Activated CD8-positive, alpha-beta memory T cell treated with anti-CD3 and anti-CD28 coated beads for 36 hours (primary cell): ENCODE data around the gene GLG1. TPM values are rescaled to one million over a fixed set of nuclear protein-coding genes. Genes with fewer than 3 reads are reported as not detected.

Experiments
- CTCF ChIA-PET: fragments of 350-600 bp; sonication (Branson Sonifier 250); formaldehyde crosslinking; loops from one replicate; lab custom pipeline; 2021; ENCODE audit warnings: antibody characterized with exemption; lab: Charles Lee
- POLR2A ChIA-PET: fragments of 350-600 bp; sonication (Branson Sonifier 250); formaldehyde crosslinking; loops from one replicate; lab custom pipeline; 2021; ENCODE audit warnings: antibody characterized with exemption; lab: Charles Lee
- total RNA-seq, 2 experiments: library from RNA; stranded (reverse); gene quantifications; one replicate each; pipeline ENCODE4 v1.2.3, GENCODE V29; 2021

Gene GLG1
- total RNA-seq, 2 experiments from 2014 or later = 48.7 to 49.4 TPM

GRCh38 chr16:74585846-74586443 lies 21.0 kb downstream of the GLG1 start:
- CTCF ChIA-PET = no interaction called here
- POLR2A ChIA-PET = no interaction called here

- ChIA-PET CTCF (no interaction called here), POLR2A (no interaction called here)
These were observed 22.8 kb downstream of the GLG1 start for GRCh38 chr16:74583926-74584666.

GRCh38 chr16:74582970-74583369 lies 23.9 kb downstream of the GLG1 start:
- POLR2A ChIA-PET = no interaction called here
- CTCF ChIA-PET = interaction anchor here (0.6 kb wide), 1 partner anchor 15 kb away, joined by 7 read pairs; no protein-coding TSS in a partner anchor

- CTCF ChIA-PET = no interaction called here
- POLR2A ChIA-PET = no interaction called here
These were observed 26.1 kb downstream of the GLG1 start for GRCh38 chr16:74580833-74581232.

- ChIA-PET CTCF (interaction anchor here (0.6 kb wide), 1 partner anchor 81 kb away, joined by 4 read pairs; no protein-coding TSS in a partner anchor), POLR2A (no interaction called here)
These were observed 28.1 kb downstream of the GLG1 start for GRCh38 chr16:74578838-74579237.

GRCh38 chr16:74578433-74578832 lies 28.5 kb downstream of the GLG1 start:
- ChIA-PET CTCF (no interaction called here), POLR2A (interaction anchor here (0.7 kb wide), 1 partner anchor 23 kb away, joined by 4 read pairs; no protein-coding TSS in a partner anchor)

- ChIA-PET CTCF (no interaction called here), POLR2A (interaction anchor here (0.7 kb wide), 1 partner anchor 23 kb away, joined by 4 read pairs; no protein-coding TSS in a partner anchor)
These were observed 29.0 kb downstream of the GLG1 start for GRCh38 chr16:74577882-74578366.

- ChIA-PET POLR2A (no interaction called here), CTCF (no interaction called here)
These were observed 30.9 kb downstream of the GLG1 start for GRCh38 chr16:74575807-74576643.

GRCh38 chr16:74575175-74575806 lies 31.6 kb downstream of the GLG1 start:
- POLR2A ChIA-PET = no interaction called here
- CTCF ChIA-PET = no interaction called here

- POLR2A ChIA-PET = no interaction called here
- CTCF ChIA-PET = interaction anchor here (0.6 to 1.5 kb wide), 2 partner anchors 14 to 49 kb away, joined by 4 read pairs; no protein-coding TSS in a partner anchor
These were observed 32.8 kb downstream of the GLG1 start for GRCh38 chr16:74574146-74574545.

- POLR2A ChIA-PET = no interaction called here
- CTCF ChIA-PET = interaction anchor here (0.6 to 1.5 kb wide), 2 partner anchors 14 to 49 kb away, joined by 4 read pairs; no protein-coding TSS in a partner anchor
These were observed 33.3 kb downstream of the GLG1 start for GRCh38 chr16:74573622-74574021.

GRCh38 chr16:74570412-74571301 lies 36.3 kb downstream of the GLG1 start:
- POLR2A ChIA-PET = no interaction called here
- CTCF ChIA-PET = no interaction called here

GRCh38 chr16:74568961-74569631 lies 37.8 kb downstream of the GLG1 start:
- POLR2A ChIA-PET = no interaction called here
- CTCF ChIA-PET = interaction anchor here (0.7 kb wide), 1 partner anchor 12 kb away, joined by 3 read pairs; no protein-coding TSS in a partner anchor

GRCh38 chr16:74567901-74568300 lies 39.0 kb downstream of the GLG1 start:
- CTCF ChIA-PET = interaction anchor here (0.7 kb wide), 1 partner anchor 15 kb away, joined by 7 read pairs; no protein-coding TSS in a partner anchor
- POLR2A ChIA-PET = no interaction called here

GRCh38 chr16:74565378-74565777 lies 41.5 kb downstream of the GLG1 start:
- ChIA-PET POLR2A (no interaction called here), CTCF (no interaction called here)

- CTCF ChIA-PET = no interaction called here
- POLR2A ChIA-PET = no interaction called here
These were observed 42.4 kb downstream of the GLG1 start for GRCh38 chr16:74564451-74564984.

- CTCF ChIA-PET = no interaction called here
- POLR2A ChIA-PET = no interaction called here
These were observed 43.1 kb downstream of the GLG1 start for GRCh38 chr16:74563828-74564263.
